HG03060 (cell line): ENCODE results near the gene PTCRA.
"Not testable (repeated sequence)": the region's sequence is repeated elsewhere in the genome, so short reads cannot be mapped to it uniquely, and the experiment has no call there.

Experiments used
- ATAC-seq: cut with Tn5 transposase; IDR thresholded peaks from one replicate; pipeline ENCODE4 v1.9.1; 2021; ENCODE audit warnings: low read depth, moderate number of reproducible peaks; ENCODE audit not compliant: unreplicated experiment

The PTCRA gene

DNA sequence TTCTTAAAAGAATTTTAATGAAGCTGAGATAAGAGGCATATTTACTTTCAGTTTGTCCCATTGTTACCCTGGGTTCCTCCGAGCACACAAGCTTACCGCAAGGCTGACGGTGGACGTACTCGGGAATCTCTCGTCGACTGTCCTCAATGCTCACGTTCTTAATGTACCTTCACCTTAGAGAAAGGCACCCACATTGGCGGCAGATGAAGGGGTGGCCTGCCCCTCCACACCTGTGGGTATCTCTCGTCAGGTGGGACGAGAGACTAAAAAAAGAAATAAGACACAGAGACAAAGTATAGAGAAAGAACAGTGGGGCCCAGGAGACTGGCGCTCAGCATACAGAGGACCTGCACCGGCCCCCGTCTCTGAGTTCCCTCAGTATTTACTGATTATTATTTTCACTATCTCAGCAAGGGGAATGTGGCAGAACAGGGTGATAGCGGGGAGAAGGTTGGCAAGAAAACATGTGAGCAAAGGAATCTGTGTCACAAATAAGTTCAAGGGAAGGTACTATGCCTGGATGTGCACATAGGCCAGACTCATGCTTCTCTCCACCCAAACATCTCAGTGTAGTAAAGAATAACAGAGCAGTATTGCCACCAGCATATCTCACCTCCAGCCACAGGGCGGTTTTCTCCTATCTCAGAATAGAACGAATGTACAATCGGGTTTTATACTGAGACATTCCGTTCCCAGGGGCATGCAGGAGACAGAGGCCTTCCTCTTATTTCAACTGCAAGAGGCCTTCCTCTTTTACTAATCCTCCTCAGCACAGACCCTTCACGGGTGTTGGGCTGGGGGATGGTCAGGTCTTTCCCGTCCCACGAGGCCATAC, 13.2 kb upstream of the PTCRA start:
- ATAC-seq: not testable (repeated sequence)

DNA sequence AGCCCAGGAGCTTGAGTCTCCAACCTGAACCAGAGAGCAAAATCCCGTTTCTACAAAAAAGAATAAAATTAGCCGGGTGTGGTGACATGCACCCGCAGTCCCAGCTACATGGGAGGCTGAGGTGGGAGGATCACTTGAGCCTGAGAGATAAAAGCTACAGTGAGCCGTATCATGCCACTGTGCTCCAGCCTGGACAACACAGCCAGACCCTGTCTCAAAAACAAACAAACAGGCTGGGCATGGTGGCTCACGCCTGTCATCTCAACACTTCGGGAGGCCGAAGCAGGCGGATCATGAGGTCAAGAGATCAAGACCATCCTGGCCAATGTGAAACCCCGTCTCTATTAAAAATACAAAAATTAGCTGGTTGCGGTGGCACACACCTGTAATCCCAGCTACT, 11.4 kb upstream of the PTCRA start:
- no peak for ATAC-seq

DNA sequence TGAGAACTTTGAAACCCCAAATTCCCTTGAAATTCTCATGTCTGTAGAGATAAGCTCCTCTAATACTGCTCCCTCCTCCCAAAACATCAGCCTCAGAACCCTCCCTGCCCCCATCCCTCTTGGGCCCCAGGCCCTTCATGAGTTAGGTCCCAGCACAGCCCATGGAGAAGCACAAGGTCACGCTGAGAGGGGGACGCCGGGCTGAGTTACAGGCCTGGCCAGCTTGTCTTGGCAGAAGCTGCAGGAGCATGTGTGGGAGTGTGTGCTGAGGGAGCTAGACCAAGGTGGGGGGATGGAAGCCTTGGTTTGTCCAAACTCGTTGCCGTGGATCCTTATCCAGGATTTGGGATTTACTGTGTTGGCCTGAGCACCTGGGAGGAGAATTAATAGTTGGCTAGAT, 8.5 kb upstream of the PTCRA start:
- ATAC-seq: no peak

DNA sequence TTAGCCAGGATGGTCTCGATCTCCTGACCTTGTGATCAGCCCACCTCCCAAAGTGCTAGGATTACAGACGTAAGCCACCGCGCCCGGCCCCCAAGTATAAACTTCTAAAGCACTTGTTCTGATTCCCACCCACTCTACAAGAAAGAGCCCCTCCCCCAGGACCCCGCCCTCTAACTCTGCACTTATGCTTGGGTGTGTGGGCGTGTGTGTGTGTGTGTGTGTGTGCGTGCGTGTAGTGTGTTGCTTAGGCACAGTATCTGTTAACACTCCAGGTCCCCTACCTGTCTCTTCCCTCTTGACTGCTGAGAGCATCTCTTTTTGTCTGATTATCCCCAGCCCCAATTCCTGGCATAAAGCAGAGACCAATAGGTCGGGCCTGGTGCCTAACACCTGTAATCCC, 6.0 kb upstream of the PTCRA start:
- no peak for ATAC-seq

DNA sequence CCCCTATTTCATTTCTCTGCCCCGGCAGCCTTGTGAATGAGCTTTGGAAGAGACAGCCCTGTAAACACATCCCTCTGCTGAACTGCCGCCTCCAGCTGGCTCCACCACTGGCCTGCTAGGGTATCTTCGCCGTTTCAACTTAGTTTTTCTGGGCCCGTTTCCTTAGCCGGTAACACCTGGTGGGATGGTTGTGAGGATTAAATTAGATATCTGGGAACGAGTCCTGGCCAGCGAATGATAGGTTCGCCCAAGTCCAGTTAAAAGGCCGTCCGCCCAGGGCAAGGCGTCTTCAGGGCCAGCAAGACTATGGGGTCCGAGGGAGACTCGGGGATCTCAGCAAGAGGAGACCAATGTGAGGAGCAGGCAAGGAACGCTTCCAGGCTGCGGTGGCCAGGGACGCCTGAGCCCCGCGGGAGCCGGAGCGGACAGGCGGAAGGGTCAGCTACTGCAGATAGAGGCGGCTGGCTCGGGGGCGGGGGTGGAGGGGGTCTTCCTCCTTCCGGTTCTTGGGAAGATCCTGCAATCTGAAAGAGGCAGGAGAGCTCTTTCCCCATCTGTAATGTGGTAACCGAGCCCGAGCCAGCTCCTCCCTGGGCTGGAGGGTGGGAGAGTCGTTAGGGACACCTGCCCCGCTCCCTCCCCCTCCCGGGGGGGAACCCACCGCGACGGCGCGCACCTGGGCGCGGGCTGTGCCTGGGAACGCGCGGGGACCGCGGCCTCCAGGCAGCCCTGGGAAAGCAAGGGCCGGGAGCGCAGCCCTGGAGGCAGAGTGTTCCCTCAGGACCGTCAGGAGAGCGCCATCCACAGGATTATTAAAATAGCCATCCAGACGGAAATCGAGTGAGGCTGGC, 4.5 kb upstream of the PTCRA start:
- no peak for ATAC-seq

DNA sequence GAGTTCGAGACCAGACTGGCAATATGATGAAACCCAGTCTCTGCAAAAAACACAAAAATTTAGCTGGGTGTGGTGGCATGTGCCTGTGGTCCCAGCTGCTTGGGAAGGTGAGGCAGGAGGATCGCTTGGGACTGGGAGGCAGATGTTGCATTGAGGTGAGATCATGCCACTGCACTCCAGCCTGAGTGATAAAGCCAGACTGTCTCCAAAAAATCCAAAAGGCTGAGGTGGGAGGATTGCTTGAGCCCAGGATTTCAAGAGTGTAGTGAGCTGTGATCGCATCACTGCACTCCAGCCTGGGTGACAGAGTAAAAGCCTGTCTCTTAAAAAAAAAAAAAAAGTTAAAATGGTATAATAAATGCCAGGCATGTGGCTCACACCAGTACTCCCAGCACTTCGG, 1.3 kb upstream of the PTCRA start:
- no peak for ATAC-seq

DNA sequence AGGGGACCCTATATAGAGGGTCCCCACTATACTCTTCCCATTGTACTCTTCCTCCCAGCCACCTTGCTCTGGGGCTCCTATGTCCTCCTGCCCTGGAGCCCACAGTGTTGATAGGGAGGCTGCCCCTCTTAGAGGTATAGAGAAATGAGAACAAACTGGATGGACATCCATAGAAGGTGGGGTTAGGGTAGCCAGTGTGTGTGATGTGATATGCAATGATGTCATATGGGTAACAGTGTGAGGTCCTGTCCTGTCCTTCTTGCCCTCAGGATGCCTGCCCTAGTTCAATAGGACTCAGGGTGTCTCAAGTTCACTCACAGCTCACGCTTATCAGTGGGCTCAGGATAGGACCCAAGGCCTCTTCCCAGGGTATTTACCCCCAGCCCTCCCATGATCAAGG, 435 bp downstream of the PTCRA start:
- ATAC-seq: no peak

DNA sequence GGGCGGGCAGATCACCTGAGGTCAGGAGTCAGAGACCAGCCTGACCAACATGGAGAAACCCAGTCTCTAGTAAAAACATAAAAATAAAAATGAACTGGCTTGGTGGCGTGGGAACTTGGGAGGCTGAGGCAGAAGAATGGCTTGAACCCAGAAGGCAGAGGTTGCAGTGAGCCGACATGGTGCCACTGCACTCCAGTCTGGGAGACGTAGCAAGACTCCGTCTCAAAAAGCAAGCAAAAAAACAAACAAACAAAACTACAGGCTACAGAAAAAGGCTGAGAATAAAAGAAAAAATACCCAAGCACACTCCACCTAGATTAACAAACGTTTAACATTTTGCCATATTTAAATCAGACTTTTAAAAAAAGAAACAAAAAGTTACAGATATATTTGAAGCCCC, 5.9 kb downstream of the PTCRA start:
- ATAC-seq: no peak

DNA sequence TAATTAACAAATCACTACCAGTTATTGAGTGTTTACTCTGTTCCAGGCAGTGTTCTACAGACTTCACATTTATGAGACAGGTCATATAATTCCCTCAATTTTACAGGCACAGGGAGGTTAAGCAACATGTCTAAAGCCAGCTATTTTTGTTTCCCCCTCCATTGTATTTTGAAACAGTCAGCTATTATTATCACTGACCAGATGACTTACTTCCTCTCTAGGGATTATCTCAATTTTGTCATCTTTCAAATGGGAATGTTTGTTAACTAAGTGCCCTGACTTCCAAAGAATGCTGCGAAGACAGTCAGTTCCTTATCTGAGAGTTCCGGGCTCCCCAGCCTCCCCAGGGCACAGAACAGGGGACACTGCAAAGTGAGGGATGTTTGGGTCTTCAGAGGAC, 7.8 kb downstream of the PTCRA start:
- ATAC-seq: no peak

DNA sequence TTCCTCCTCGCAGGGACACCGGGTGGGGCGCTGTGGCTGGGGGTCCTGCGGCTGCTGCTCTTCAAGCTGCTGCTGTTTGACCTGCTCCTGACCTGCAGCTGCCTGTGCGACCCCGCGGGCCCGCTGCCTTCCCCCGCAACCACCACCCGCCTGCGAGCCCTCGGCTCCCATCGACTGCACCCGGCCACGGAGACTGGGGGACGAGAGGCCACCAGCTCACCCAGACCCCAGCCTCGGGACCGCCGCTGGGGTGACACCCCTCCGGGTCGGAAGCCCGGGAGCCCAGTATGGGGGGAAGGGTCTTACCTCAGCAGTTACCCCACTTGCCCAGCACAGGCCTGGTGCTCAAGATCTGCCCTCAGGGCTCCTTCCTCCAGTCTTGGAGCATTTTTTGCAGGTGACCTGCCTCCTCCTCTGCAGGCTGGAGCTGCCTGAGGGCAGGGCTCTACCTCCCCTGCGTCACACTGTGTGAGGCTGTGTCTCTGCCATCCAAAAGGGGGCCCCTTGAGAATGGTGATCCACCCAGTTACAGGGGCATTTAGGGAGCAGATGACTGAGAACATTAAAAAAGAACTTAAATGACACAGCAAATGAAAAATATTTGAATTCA, 9.5 kb downstream of the PTCRA start:
- no peak for ATAC-seq

DNA sequence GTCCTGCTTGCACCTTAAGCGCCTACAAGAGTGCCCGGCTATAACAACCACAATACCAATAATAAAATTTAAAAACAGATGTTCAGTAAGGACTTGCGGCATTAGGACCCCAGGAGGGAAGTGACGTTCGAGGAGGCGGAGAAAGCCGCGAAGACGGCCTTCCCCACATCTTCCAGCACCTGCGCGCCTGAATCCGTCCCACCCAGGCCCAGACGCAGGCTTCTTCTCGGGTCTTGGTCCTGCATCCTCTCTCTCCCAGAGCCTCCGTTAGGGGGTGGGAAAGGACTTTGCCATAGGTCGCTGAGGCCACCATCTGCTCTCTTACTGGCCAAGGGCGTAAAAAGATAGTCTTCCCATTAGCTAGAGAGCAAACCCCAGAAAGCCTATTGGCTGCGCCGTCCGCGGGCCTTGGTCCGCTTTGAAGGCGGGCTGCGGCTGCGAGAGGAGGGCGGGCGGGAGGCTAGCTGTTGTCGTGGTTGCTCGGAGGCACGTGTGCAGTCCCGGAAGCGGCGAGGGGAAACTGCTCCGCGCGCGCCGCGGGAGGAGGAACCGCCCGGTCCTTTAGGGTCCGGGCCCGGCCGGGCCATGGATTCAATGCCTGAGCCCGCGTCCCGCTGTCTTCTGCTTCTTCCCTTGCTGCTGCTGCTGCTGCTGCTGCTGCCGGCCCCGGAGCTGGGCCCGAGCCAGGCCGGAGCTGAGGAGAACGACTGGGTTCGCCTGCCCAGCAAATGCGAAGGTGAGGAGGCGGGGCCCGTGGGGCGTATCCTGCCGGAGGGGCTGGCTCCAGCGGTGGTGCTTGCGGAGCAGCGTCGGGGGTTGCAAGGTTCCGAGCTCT, 13.3 kb downstream of the PTCRA start, which contains the start of gene CNPY3:
Gene CNPY3 (plus strand): TSS at position 495 of the 835 bp plus-strand sequence. CDS start 91 bp downstream, at position 586.
- ATAC-seq: peak; percentile 57

DNA sequence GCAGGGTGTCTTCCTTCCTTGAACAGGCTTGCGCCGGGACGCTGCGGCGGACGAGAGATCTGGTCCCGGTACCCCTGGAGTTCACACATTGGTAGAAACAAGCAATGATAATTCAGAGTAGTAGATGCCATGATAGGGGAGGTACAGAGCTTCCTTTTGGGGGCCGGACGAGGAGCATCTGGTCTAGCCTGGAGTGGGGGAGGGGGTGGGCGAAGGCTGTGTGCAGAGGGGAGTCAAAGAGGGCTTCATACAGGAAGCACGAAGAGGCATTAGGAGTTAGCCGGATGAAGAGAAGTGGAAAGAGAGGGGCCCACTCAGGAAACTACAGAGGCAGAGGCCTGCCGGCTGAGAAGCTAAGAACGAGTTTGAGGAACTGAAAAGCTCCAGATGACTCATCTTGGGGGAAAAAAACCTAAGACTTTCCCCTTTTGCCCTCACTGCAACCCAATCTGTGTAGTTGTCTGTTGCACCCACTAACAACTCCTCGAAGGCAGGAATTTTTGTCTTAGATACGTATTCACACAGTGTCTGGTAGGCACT, 14.0 kb downstream of the PTCRA start:
- peak; percentile 39 for ATAC-seq

DNA sequence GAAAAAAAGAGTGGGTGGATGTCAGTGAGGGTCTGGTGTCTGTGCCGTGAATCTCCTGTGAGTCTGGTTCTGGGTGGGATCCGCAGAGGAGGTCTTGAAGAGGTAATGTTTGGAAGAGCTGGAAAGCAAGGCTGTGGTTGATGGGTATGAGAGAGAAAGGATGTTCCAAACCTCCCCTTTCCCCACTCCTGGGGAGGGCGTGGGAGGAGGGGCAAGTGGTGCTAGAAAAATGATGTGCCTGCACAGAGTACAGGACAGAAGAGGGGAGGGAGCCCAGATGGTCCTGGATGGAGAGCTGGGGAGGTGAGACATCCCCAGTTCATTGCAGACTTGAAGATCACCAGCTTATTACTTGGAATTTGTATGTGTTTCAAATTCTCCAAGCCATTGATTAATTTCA, 16.6 kb downstream of the PTCRA start:
- ATAC-seq: no peak

DNA sequence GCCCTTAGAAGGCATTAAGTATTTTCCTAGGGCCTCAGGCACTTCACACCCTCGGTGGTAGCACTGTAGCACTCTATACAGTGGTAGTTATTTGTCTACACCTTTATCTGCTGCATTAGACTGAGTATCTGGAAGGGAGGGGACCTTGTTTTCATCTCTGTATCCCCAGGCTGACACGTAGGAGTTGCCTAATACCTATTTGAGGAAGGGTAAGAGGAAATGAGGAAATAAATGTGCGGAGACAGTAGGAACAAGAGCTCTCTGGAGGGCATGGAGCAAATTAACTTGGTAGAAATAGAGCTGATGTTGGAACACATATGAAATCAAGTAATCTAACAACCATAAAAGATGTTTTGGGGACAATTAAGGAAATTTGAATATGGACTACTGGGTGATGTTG, 17.4 kb downstream of the PTCRA start:
- ATAC-seq: no peak

DNA sequence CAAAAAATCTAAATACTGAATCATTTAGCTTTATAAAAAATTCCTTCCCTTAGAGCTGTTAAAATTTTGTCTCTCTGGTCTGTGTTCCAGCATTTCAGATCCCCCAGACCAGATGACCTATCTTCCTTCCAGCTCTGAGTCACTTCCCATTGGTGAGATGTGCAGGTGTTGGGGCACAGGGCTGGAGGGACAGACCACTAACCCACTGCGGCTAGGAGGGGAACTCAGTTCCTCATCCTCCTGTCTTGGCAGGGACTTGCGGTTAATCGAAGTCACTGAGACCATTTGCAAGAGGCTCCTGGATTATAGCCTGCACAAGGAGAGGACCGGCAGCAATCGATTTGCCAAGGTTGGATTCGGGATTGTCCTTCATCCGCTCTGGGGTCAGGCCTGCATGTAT, 19.5 kb downstream of the PTCRA start:
- no peak for ATAC-seq

DNA sequence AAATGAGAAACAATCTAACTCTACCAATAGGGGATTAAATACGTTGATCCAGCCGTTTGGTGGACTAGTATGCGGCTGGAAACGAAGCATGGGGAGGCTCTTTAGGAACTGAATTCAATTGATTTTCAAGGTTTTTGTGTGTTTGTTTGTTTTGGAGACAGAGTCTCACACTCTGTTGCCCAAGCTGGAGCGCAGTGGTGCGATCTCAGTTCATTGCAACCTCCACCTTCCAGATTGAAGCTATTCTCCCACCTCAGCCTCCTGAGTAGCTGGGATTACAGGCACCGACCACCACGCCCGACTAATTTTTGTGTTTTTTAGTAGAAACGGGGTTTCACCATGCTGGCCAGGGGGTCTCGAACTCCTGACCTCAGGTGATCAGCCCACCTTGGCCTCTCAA, 20.5 kb downstream of the PTCRA start:
- no peak for ATAC-seq

DNA sequence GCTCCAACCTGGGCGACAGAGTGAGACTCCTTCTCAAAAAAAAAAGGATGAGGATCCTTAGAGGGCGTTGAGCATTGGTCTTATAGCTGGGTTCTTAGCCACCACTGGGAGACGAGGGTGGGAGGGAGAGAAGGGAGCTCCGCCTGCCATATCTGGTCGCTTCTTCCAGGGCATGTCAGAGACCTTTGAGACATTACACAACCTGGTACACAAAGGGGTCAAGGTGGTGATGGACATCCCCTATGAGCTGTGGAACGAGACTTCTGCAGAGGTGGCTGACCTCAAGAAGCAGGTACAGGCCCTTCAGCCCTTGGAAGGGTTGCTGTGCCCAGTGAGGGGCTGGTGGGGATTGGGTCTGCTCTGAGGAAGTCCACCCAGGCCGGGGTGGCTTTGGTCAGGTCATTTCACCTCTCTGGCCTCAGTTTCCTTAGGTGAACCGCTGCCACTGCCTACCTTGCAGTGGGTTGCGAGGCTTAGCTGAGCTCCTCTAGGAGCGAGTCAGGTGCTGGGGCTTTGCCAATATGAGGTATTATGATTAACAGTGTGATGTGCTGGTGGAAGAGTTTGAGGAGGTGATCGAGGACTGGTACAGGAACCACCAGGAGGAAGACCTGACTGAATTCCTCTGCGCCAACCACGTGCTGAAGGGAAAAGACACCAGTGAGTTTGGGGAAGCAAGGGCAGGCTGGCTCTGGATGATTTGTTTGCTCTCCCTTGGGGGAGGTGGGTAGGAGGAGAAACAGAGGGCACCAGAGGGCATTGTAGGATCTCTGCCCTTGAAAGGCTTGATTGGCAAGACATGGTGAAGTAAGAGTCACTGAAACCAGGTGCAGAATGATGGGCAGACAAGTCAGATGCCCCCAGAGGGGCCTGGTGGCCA, 21.9 kb downstream of the PTCRA start:
- no peak for ATAC-seq

DNA sequence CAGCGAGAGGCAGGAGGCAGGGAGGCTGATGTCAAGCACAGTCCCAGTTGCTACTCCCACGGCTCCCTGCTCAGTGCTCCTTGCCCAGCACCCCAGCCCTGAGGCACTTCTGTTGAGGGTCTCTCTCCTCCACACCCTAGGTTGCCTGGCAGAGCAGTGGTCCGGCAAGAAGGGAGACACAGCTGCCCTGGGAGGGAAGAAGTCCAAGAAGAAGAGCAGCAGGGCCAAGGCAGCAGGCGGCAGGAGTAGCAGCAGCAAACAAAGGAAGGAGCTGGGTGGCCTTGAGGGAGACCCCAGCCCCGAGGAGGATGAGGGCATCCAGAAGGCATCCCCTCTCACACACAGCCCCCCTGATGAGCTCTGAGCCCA, 22.6 kb downstream of the PTCRA start:
- ATAC-seq: no peak
